ENCODE measurements around the gene TUBA1C.
"Not testable (repeated sequence)": the region's sequence is repeated elsewhere in the genome, so short reads cannot be mapped to it uniquely, and the experiment has no call there.

DNA sequence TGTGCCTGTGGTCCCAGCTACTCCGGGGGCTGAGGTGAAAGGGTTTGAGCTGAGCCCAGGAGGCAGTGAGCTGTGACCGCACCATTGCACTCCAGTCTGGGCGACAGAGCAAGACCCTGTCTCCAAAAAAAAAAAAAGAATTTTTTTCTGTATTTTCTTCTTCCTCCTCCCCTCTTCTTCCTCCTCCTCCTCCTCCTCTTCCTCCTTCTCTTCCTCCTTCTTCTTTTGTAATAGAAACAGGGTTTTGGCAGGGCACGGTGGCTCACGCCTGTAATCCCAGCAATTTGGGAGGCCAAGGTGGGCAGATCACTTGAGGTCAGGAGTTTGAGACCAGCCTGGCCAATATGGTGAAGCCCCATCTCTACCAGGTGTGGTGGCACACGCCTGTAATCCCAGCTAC, 15.7 kb downstream of the TUBA1C start:
- TF ChIP-seq, protein P1, sequence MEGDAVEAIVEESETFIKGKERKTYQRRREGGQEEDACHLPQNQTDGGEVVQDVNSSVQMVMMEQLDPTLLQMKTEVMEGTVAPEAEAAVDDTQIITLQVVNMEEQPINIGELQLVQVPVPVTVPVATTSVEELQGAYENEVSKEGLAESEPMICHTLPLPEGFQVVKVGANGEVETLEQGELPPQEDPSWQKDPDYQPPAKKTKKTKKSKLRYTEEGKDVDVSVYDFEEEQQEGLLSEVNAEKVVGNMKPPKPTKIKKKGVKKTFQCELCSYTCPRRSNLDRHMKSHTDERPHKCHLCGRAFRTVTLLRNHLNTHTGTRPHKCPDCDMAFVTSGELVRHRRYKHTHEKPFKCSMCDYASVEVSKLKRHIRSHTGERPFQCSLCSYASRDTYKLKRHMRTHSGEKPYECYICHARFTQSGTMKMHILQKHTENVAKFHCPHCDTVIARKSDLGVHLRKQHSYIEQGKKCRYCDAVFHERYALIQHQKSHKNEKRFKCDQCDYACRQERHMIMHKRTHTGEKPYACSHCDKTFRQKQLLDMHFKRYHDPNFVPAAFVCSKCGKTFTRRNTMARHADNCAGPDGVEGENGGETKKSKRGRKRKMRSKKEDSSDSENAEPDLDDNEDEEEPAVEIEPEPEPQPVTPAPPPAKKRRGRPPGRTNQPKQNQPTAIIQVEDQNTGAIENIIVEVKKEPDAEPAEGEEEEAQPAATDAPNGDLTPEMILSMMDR (IDR thresholded peaks at IDR 0.05): not testable (repeated sequence)
- TF ChIP-seq POLR2A (IDR thresholded peaks at IDR 0.05; ENCODE audit: low read depth); POLR2AphosphoS5 (IDR thresholded peaks at IDR 0.05); EP300 (IDR thresholded peaks at IDR 0.05): not testable (repeated sequence)
